OCI-LY7 (cell line): ENCODE data around the gene SCARB2. TPM values are rescaled to one million over a fixed set of nuclear protein-coding genes. Genes with fewer than 3 reads are reported as not detected.

ENCODE experiments used
- BruUV-seq: library from RNA; stranded (reverse); fragments of 400-500 nt; replicated peaks from 2 replicates; lab custom pipeline; 2021; lab: Mats Ljungman, UMichigan
- CTCF ChIA-PET: fragments of 300-600 bp; sonication (Branson Sonifier 250); formaldehyde crosslinking; loops from one replicate; lab custom pipeline; 2022; ENCODE audit warnings: antibody characterized with exemption; ENCODE audit not compliant: unreplicated experiment; lab: Charles Lee
- POLR2A ChIA-PET: fragments of 300-600 bp; sonication (Branson Sonifier 250); formaldehyde crosslinking; loops from one replicate; lab custom pipeline; 2022; ENCODE audit warnings: antibody characterized with exemption; lab: Charles Lee
- DNase-seq: peaks from one replicate; pipeline ENCODE4 v3.0.0-alpha.2; 2015; ENCODE audit warnings: low spot score
- H2AFZ ChIP-seq: fragments of 200-600 bp; sonication (generic), shearing (Covaris generic); 2 replicates; pipeline ENCODE4 v1.6.1; 2014; ENCODE audit warnings: mild to moderate bottlenecking, antibody characterized with exemption, low read length, moderate library complexity
- H3K27ac ChIP-seq: fragments of 200-600 bp; sonication (generic); 2 replicates; pipeline ENCODE4 v1.5.1; 2014; ENCODE audit warnings: mixed run types, low read depth, mild to moderate bottlenecking, moderate library complexity, low read length, inconsistent platforms; ENCODE audit not compliant: poor library complexity, severe bottlenecking
- H3K36me3 ChIP-seq: fragments of 200-600 bp; sonication (generic); 2 replicates; pipeline ENCODE4 v1.6.1; 2014; ENCODE audit warnings: mild to moderate bottlenecking, antibody characterized with exemption, low read length, moderate library complexity, mixed read lengths; ENCODE audit not compliant: insufficient read depth
- H3K4me1 ChIP-seq: fragments of 200-600 bp; sonication (generic); 2 replicates; pipeline ENCODE4 v1.5.1; 2014; ENCODE audit warnings: mild to moderate bottlenecking, low read length; ENCODE audit not compliant: insufficient read depth, poor library complexity, severe bottlenecking
- H3K4me2 ChIP-seq: fragments of 200-600 bp; sonication (generic); 2 replicates; pipeline ENCODE4 v1.6.1; 2014; ENCODE audit warnings: mild to moderate bottlenecking, low read length
- H3K4me3 ChIP-seq: fragments of 200-600 bp; sonication (generic); 2 replicates; pipeline ENCODE4 v1.5.1; 2014; ENCODE audit warnings: mild to moderate bottlenecking, low read depth, low read length; ENCODE audit not compliant: poor library complexity, severe bottlenecking
- H3K79me2 ChIP-seq: fragments of 200-600 bp; sonication (generic); 2 replicates; pipeline ENCODE4 v1.6.1; 2016; ENCODE audit warnings: low read depth, mild to moderate bottlenecking, low read length, moderate library complexity, mixed read lengths; ENCODE audit not compliant: insufficient read depth
- H3K9me2 ChIP-seq: fragments of 200-600 bp; sonication (generic); 2 replicates; pipeline ENCODE4 v1.6.1; 2016; ENCODE audit warnings: mild to moderate bottlenecking, low read length, mixed read lengths; ENCODE audit not compliant: insufficient read depth
- H3K9me3 ChIP-seq: fragments of 200-600 bp; sonication (generic); 2 replicates; pipeline ENCODE4 v1.6.1; 2014; ENCODE audit warnings: mild to moderate bottlenecking, mixed run types, low read length, mixed read lengths
- H4K20me1 ChIP-seq: fragments of 200-600 bp; sonication (generic); 2 replicates; pipeline ENCODE4 v1.6.1; 2014; ENCODE audit warnings: mild to moderate bottlenecking, antibody characterized with exemption, low read length, moderate library complexity, mixed read lengths; ENCODE audit not compliant: insufficient read depth
- CTCF ChIP-seq: fragments of 200-600 bp; sonication (generic); conservative IDR thresholded peaks from 2 replicates; pipeline ENCODE4 v1.5.1; 2014; ENCODE audit warnings: mild to moderate bottlenecking, antibody characterized with exemption, low read length, moderate library complexity, mixed read lengths
- EZH2phosphoT487 ChIP-seq: fragments of 200-600 bp; sonication (generic); IDR thresholded peaks from 2 replicates; pipeline ENCODE4 v1.6.1; 2018; ENCODE audit warnings: low read depth, borderline replicate concordance, mild to moderate bottlenecking, mixed run types, antibody characterized with exemption, low read length, moderate library complexity, mixed read lengths
- intact Hi-C: fragments of 100-400 bp; cut with micrococcal nuclease; formaldehyde crosslinking; loops from one replicate; pipeline ENCODE4 v1.10.0; 2022; ENCODE audit not compliant: unreplicated experiment
- total RNA-seq, 2 experiments: library from RNA; depleted of rRNA in 1 of 2; stranded (reverse); fragments of >200 nt in 1 of 2; shearing (Covaris generic) in 1 of 2; gene quantifications; 2 replicates each; pipeline ENCODE4 v1.2.3, GENCODE V29; 2014 to 2022

Gene SCARB2
- total RNA-seq, 2 experiments from 2014 or later: 1.1 TPM; not detected in 1

- Histone ChIP-seq H3K4me2 (no peak overlapping the region), H3K4me3 (no peak overlapping the region), H3K9me2 (no peaks in the 10 kb centered on the region; the same call in 1 of the 2 replicates), H3K36me3 (no peaks in the 10 kb centered on the region), H3K4me1 (peaks cover 18% of the 10 kb centered on the region), H2AFZ (no peak overlapping the region), H3K9me3 (no peaks in the 10 kb centered on the region), H3K79me2 (no peaks in the 10 kb centered on the region), H3K27ac (no peak overlapping the region), H4K20me1 (no peaks in the 10 kb centered on the region)
- POLR2A ChIA-PET: interaction anchor here (0.6 kb wide), 1 partner anchor 143 kb away, joined by 3 read pairs; no protein-coding TSS in a partner anchor
- BruUV-seq: no TSS peak
- CTCF ChIA-PET: no interaction called here
- intact Hi-C loops: no loop called here
- no peak for DNase-seq
- no peak for TF ChIP-seq EZH2phosphoT487
- no peak for TF ChIP-seq CTCF
Observed at GRCh38 chr4:76203541-76203940, 10.1 kb downstream of the SCARB2 start.

- H2AFZ ChIP-seq: no peak overlapping the region
- peaks cover 26% of the 10 kb centered on the region for H3K4me1 ChIP-seq
- no TSS peak for BruUV-seq
- H3K9me2 ChIP-seq: no peaks in the 10 kb centered on the region
- intact Hi-C loops: no loop called here
- TF ChIP-seq CTCF: no peak
- TF ChIP-seq EZH2phosphoT487: no peak
- no peak overlapping the region for H3K27ac ChIP-seq
- H3K9me3 ChIP-seq: no peaks in the 10 kb centered on the region
- DNase-seq: no peak
- no peak overlapping the region for H3K4me3 ChIP-seq
- POLR2A ChIA-PET: no interaction called here
- no peaks in the 10 kb centered on the region for H4K20me1 ChIP-seq
- no peak overlapping the region for H3K4me2 ChIP-seq
- H3K79me2 ChIP-seq: no peaks in the 10 kb centered on the region
- CTCF ChIA-PET: no interaction called here
- H3K36me3 ChIP-seq: no peaks in the 10 kb centered on the region
Observed at GRCh38 chr4:76201276-76201675, 12.3 kb downstream of the SCARB2 start.

GRCh38 chr4:76200771-76201231 lies 12.8 kb downstream of the SCARB2 start:
- peaks cover 26% of the 10 kb centered on the region for H3K4me1 ChIP-seq
- no peak overlapping the region for H3K4me2 ChIP-seq
- BruUV-seq: no TSS peak
- ChIA-PET POLR2A (no interaction called here), CTCF (no interaction called here)
- no peak overlapping the region for H2AFZ ChIP-seq
- H3K9me3 ChIP-seq: no peaks in the 10 kb centered on the region
- intact Hi-C loops: no loop called here
- H3K27ac ChIP-seq: no peak overlapping the region
- H3K79me2 ChIP-seq: no peaks in the 10 kb centered on the region
- no peak overlapping the region for H3K4me3 ChIP-seq
- no peaks in the 10 kb centered on the region for H4K20me1 ChIP-seq
- H3K9me2 ChIP-seq: no peaks in the 10 kb centered on the region
- TF ChIP-seq CTCF (no peak), EZH2phosphoT487 (no peak)
- no peaks in the 10 kb centered on the region for H3K36me3 ChIP-seq
- DNase-seq: no peak
